ENCODE results near the gene TCEA2. TPM values are rescaled to one million over a fixed set of nuclear protein-coding genes. Genes with fewer than 3 reads are reported as not detected.

TCEA2 gene
- total RNA-seq, 1 experiment from 2014 or later, result 38.5 TPM

- Histone ChIP-seq H3K36me3 (ENCODE audit: control insufficient read depth, insufficient read depth, low read length) (no peaks in the 10 kb centered on the region), H3K4me1 (ENCODE audit: control insufficient read depth, insufficient read depth, low read length) (peaks cover 37% of the 10 kb centered on the region), H3K27ac (ENCODE audit: low read length) (peak overlapping the region; percentile 90), H3K9me3 (ENCODE audit: control insufficient read depth, insufficient read depth, low read depth, low read length) (no peaks in the 10 kb centered on the region), H3K27me3 (ENCODE audit: control insufficient read depth, insufficient read depth, low read length) (no peaks in the 10 kb centered on the region), H3K4me3 (ENCODE audit: low read depth in 2 of 2, low read length in 2 of 2) (peak overlapping the region; percentile 51 to 67)
- no peak for DNase-seq (ENCODE audit: low read depth, low spot score)
- no peak for TF ChIP-seq TCF7L2 (IDR thresholded peaks at IDR 0.05; ENCODE audit: low read depth, low read length)
- TF ChIP-seq REST (IDR thresholded peaks at IDR 0.05; ENCODE audit: insufficient read depth in 1 of 2, low read depth in 2 of 2, low read length in 1 of 2), result no peak
- no peak for TF ChIP-seq POLR2AphosphoS5 (IDR thresholded peaks at IDR 0.05; ENCODE audit: low read depth, low read length)
- no peak for TF ChIP-seq SIN3A (IDR thresholded peaks at IDR 0.05; ENCODE audit: borderline replicate concordance, insufficient read depth, low read depth, low read length)
- POLR2A ChIA-PET, result no interaction called here
- BruUV-seq (replicated peaks), result no TSS peak
- no peak for ATAC-seq
- intact Hi-C loops (cut with micrococcal nuclease; ENCODE audit: unreplicated experiment) (no loop called here), in situ Hi-C loops (cut with HindIII; ENCODE audit: low pct_unique_long_range_greater_than_20kb, low sequenced_read_pairs) (no loop called here)
- CTCF ChIA-PET, result interaction anchor here (1.0 kb wide), 2 partner anchors 21 to 24 kb away, joined by 3 to 4 read pairs; no protein-coding TSS in a partner anchor
Observed at GRCh38 chr20:64062276-64062595, 762 bp upstream of the TCEA2 start.

GRCh38 chr20:64063389-64064144 lies 569 bp downstream of the TCEA2 start:
- ChIA-PET CTCF (interaction anchor here (1.0 kb wide), 2 partner anchors 20 to 25 kb away, joined by 3 to 4 read pairs; no protein-coding TSS in a partner anchor), POLR2A (interaction anchor here (0.6 kb wide), 1 partner anchor 143 kb away, joined by 5 read pairs; no protein-coding TSS in a partner anchor)
- Histone ChIP-seq H3K36me3 (ENCODE audit: control insufficient read depth, insufficient read depth, low read length) (no peaks in the 10 kb centered on the region), H3K9me3 (ENCODE audit: control insufficient read depth, insufficient read depth, low read depth, low read length) (no peaks in the 10 kb centered on the region), H3K4me1 (ENCODE audit: control insufficient read depth, insufficient read depth, low read length) (peaks cover 30% of the 10 kb centered on the region), H3K27me3 (ENCODE audit: control insufficient read depth, insufficient read depth, low read length) (no peaks in the 10 kb centered on the region), H3K27ac (ENCODE audit: low read length) (peak overlapping the region; percentile 74), H3K4me3 (ENCODE audit: low read depth in 2 of 2, low read length in 2 of 2) (peak overlapping the region; percentile 67 to 72)
- in situ Hi-C loops (cut with HindIII; ENCODE audit: low pct_unique_long_range_greater_than_20kb, low sequenced_read_pairs) (no loop called here), intact Hi-C loops (cut with micrococcal nuclease; ENCODE audit: unreplicated experiment) (no loop called here)
- BruUV-seq (replicated peaks), result TSS peak; percentile 86
- TF ChIP-seq SIN3A (IDR thresholded peaks at IDR 0.05; ENCODE audit: borderline replicate concordance, insufficient read depth, low read depth, low read length) (no peak), POLR2AphosphoS5 (IDR thresholded peaks at IDR 0.05; ENCODE audit: low read depth, low read length) (no peak; the same call in 1 of the 2 replicates), REST (IDR thresholded peaks at IDR 0.05; ENCODE audit: insufficient read depth in 1 of 2, low read depth in 2 of 2, low read length in 1 of 2) (no peak), CTCF (IDR thresholded peaks at IDR 0.05) (no peak), TCF7L2 (IDR thresholded peaks at IDR 0.05; ENCODE audit: low read depth, low read length) (no peak)
- DNase-seq (ENCODE audit: low read depth, low spot score), result no peak
- peak; percentile 15; the same call in 1 of the 2 replicates for ATAC-seq

Measured in Panc1 (cell line).